HG02798 (cell line): Measurements from ENCODE around the gene PDE4D.

Source experiments
- ATAC-seq: cut with Tn5 transposase; IDR thresholded peaks from one replicate; pipeline ENCODE4 v1.9.1; 2021; ENCODE audit warnings: mild to moderate bottlenecking; ENCODE audit not compliant: unreplicated experiment, poor library complexity

Gene PDE4D

GRCh38 chr5:59893429-59894227 lies at the start of gene PDE4D:
TSS of gene PDE4D (minus strand) at chr5:59893726.
- no peak for ATAC-seq

- ATAC-seq = no peak
Observed at GRCh38 chr5:59937633-59938032, 44.1 kb upstream of the PDE4D start.

- ATAC-seq = no peak
Observed at GRCh38 chr5:59923465-59923864, 29.9 kb upstream of the PDE4D start.

- no peak for ATAC-seq
Observed at GRCh38 chr5:59922220-59922619, 28.7 kb upstream of the PDE4D start.

GRCh38 chr5:59921816-59922215 lies 28.3 kb upstream of the PDE4D start:
- ATAC-seq = no peak

- no peak for ATAC-seq
Observed at GRCh38 chr5:59919484-59919883, 26.0 kb upstream of the PDE4D start.

- ATAC-seq = no peak
Observed at GRCh38 chr5:59917121-59917520, 23.6 kb upstream of the PDE4D start.

GRCh38 chr5:59905188-59905587 lies 11.7 kb upstream of the PDE4D start:
- no peak for ATAC-seq

- no peak for ATAC-seq
Observed at GRCh38 chr5:59897075-59897474, 3.5 kb upstream of the PDE4D start.

- no peak for ATAC-seq
Observed at GRCh38 chr5:59891962-59892643, 1.4 kb downstream of the PDE4D start.

GRCh38 chr5:59887274-59887673 lies 6.3 kb downstream of the PDE4D start:
- no peak for ATAC-seq

GRCh38 chr5:59874675-59875074 lies 18.9 kb downstream of the PDE4D start:
- ATAC-seq = no peak

- no peak for ATAC-seq
Observed at GRCh38 chr5:59873113-59873512, 20.4 kb downstream of the PDE4D start.

- no peak for ATAC-seq
Observed at GRCh38 chr5:59866661-59867060, 26.9 kb downstream of the PDE4D start.

- ATAC-seq = no peak
Observed at GRCh38 chr5:59864718-59865117, 28.8 kb downstream of the PDE4D start.

GRCh38 chr5:59863777-59864176 lies 29.7 kb downstream of the PDE4D start:
- no peak for ATAC-seq

GRCh38 chr5:59856358-59856757 lies 37.2 kb downstream of the PDE4D start:
- ATAC-seq = no peak

GRCh38 chr5:59850766-59851165 lies 42.8 kb downstream of the PDE4D start:
- ATAC-seq = no peak

GRCh38 chr5:59847586-59847985 lies 45.9 kb downstream of the PDE4D start:
- ATAC-seq = no peak

GRCh38 chr5:59845730-59846129 lies 47.8 kb downstream of the PDE4D start:
- no peak for ATAC-seq

GRCh38 chr5:59843511-59844213 lies 49.9 kb downstream of the PDE4D start:
- no peak for ATAC-seq
